Stimulated activated CD4-positive, alpha-beta T cell treated with anti-CD3 and anti-CD28 coated beads, Interleukin-4, amount 100 ng/mL, for 48 hours (primary cell): ENCODE measurements around the gene CDH18.
"Not testable (repeated sequence)": the region's sequence is repeated elsewhere in the genome, so short reads cannot be mapped to it uniquely, and the experiment has no call there.

ENCODE experiments used
- DNase-seq, 2 donors: peaks; one replicate each; pipeline ENCODE4 v3.0.0-alpha.2; 2020; ENCODE audit warnings: low read depth in 2 of 2

Gene CDH18

DNA sequence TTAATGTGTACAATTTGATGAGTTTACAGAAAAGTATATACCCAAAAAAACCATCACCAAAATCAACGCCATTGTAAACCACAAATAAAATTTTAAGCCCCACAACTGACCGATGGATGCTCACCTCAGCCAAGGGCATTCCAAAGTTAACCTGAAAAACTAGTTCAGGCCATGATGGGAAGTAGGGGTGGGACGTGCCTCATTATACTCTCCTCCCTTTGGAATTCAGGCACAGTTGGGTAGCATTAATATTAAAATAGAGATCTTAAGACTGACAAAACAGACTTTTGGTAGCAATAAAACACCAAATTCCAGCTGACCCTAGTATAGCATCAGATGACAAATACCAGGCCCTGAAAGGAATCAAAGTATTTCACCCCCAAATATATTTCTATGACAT lies 129.0 kb downstream of the CDH18 start:
- DNase-seq: no peak

DNA sequence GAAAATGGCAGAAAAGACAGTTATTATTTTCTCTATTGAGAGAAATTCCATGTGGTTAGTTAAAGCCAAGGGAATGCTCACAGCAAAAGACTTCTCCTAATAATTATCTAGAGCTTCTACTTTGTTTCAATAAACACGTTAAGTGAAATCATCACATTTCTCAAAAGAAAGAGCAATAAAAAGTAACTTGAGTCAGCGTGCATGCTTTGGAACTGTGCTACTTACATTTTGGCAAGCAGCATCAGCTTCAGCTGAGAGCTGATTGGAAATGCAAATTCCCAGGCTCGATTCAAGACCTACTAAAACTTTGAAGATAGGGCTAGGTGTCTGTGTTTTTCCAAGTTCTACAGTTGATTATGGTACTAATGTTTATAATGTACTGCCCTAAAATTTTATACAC lies 132.1 kb downstream of the CDH18 start:
- DNase-seq: no peak

DNA sequence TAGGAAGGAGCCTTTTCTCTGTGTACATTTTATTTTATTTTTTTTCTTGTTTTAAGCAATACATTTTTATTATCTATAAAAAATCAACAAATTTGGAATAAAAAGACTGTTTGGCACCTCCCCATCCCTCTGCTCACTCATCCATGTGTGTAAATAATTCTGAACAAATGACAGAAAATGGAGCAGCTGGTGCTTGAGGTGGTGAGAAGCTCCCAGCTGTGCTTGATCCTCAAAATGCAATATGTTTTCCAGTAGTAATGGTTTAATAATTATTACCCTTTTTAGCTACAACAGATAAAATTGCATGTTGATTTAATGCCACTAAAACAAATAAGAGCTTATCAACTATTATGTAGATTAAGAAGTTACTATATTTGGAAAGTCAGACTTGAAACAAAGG lies 132.5 kb downstream of the CDH18 start:
- DNase-seq: no peak

DNA sequence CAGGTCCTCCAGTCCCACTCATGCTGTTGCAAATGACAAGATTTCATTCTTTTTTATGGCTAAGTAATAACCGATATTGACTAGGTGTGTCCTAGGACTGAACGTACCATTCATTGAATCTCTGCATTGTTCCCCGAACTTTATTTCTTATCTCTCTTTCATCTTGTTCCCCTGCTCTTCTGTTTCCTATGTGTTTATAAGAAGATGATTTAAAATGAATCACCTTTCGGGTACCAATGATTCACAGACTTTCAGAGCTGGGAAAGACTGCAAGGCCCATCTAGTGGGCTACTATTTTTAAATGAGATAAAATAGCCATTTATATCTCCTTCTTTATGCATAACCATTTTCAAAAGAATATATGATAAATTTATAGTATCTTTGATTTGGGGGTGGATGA lies 133.0 kb downstream of the CDH18 start:
- no peak for DNase-seq

DNA sequence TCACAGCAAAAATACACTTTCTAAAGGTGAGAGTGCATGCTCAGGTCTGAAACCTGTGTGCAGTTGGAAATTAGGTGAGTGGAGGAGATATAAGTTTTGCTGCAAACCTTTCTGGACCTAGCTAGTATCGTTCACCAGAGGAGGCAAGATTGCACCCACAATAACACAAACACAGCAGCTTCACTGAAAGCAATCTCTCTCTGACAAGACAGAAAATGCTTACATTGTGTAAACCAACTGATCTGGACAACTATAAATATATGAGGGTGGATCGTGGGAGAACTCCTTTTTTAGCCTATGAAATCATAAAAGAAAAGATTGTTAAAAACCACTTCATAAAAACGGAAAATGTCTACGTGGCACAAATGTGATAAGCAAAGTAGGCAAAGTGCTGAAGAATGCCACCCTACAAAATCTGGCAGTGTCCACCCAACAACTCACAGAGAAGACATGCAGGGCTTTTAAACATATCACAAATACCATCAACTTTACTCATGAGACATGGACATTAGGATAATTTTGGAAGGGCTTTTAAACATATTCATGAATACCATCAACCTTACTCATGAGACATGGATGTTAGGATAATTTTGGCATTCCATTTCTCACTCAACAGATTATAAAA lies 134.3 kb downstream of the CDH18 start:
- no peak for DNase-seq

DNA sequence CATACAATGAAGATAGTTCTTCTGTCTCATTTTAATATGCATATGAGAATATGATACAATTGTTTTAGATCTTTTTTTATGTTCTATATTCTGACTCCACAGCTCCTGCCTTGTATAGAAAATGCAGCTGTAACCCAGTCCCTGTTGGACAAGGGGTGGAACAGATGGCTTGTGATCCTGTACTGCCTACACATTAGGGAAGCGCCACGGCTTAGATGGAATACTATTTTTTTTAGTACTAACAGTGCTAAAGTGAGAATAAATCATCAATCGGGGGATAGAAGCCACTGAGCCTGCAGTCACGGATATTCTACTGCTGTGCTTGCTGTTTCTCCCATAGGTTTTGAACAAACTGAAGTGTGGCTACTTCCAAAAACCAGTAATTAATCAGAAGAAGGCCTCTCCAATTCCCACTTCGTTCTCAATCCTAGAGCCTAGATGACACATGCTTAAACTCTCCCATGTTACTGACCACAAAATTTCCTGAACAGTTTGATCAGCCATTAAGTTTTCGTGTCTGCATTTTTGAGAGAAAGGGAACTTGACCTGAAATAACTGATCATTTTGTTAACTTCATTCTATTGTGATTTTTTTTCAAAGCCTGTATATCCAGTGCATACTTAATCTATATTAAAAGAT lies 150.3 kb downstream of the CDH18 start:
- no peak for DNase-seq

DNA sequence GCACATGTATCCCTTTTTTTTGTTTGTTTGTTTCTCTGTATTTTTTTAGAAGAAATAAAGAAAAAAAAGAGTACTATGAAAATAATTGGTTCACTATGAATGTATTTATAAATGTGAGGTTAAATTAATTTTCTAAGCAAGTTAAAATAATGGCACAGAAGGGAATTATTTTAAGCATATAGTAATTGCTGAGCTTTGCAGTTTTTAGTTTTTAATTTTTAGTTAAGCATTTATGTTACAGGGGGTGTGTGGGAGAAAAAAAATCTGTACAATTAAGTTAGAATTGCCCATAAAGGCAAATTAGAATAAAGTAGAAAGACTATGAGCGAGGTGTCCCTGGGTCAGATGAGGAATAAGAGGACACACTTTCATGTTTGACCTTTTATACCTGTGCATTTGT lies 152.6 kb downstream of the CDH18 start:
- DNase-seq: no peak

DNA sequence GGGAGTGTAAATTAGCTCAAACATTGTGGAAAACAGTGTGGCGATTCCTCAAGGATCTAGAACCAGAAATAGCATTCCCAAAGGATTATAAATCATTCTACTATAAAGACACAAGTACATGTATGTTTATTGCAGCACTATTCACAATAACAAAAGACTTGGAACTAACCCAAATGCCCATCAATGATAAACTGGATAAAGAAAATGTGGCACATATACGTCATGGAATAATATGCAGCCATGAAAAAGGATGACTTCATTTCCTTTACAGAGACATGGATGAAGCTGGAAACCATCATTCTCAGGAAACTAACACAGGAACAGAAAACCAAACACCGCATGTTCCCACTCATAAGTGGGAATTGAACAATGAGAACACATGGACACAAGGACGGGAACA lies 175.3 kb downstream of the CDH18 start:
- DNase-seq: not testable (repeated sequence)

DNA sequence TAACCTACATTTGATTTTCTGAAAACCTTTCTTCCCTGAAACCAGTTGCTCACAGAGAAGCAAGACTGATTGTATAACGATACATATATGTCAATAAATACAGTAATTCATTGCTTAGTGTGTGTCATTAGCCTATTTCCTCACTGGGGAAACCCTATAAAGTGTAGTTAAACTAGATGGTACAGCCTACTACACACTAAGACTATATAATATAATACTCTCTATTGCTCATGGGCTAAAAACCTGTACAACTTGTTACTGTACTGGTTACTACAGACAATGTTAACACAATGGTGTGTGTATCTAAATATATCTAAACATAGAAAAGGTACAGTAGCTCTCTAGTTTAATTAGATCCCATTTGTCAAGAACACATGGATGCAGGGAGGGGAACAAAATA lies 181.2 kb downstream of the CDH18 start:
- DNase-seq: no peak

DNA sequence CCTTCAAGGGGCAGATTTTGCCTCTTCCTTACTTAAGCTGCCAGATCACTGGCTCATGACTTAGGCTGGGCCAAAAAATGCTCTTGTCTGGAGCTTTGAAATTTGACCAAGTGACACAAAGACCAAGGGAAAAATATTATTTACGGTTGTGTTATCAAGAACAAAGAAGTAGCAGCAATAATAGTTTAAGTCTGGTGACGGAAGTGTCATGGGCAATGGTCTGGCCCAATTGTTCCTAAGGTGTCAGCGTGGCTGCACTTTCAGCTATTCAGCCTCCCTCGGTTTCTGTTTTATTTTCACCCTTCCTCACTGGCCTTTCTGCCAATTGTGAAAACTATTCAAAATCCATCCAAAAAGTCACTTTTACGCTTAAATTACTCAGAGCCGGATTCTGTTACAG lies 185.3 kb downstream of the CDH18 start:
- no peak for DNase-seq

DNA sequence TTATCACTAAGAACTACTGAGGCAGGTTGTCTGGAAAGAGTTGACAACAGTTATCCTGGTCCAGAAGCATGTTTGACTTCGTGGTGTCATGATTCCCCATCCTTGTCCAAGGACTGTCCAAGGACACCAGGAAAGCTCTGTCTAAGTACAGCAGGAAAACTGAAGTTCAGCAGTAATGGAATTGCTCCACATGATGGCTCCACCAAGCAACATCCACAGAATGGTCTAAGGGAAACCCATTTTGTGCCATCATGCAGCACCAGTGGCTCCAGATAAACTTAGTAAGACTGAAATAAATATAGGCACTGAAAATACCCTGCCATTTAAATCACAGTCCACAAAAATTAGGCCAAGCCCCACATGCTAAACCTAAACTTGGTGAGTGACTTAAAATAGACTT lies 192.8 kb downstream of the CDH18 start:
- no peak for DNase-seq

DNA sequence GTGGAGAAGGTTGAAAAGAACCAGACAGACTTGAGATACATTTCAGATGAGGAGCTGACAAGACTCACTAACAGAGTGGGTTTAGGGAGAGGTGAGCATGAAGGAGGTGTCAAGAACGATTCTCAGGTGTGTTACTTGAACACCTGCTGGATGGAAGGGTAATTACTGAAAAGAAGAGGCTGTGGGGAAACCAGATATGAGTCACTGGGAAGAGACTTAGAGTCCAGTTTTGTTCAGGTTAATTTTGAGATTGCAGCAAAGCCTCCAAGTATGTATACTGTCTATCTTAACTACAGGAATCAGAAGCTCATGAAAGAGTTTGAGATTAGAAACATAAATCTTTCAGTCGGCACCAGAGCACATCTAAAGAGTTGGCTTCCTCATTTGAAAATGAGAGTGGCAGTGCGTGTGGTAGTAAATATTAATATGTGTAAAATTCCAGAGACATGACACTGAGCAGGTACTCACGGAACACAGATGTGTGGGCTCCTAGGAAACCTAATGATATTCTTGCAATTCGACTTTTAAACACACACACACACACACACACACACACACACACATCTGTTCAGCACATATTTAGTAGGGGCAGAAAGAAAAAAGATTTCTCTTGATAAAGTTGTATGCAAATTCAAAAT lies 197.1 kb downstream of the CDH18 start:
- no peak for DNase-seq

DNA sequence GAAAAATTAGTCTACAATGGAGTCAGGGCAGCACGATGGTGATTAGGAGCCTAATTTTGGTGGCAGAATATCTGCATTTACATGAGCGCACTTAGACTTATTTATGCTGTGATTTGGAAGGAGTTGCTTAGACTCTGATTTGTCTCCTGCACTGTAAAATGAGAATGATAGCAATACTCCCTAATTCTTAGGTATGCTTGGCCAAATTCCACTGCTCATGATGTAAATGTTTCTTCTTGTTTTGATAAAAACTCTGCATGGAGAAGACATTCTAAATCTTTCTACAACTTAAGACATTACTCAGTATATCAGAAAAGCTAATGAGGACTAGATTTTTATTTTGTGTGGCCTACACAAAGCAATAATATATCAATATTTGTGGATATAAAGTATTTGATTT lies 205.4 kb downstream of the CDH18 start:
- DNase-seq: no peak

DNA sequence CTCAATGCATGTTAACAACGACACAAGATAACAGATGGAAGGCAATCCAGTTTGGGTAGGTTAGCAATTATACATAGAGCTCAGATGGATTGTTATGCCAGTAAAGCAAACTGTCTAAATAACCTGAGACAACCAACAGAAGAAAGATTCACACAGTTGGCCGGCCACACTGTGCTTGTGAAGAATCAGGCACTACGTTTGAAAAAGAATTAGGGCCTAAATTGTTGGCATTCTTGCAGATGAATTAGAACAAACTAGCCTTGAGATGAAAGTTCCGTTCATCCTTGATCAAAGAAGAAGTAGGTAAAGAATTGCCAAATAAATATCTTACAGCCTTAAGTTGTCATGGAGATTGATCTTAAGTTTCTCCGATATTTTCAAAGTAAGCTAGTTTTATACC lies 210.6 kb downstream of the CDH18 start:
- no peak for DNase-seq

DNA sequence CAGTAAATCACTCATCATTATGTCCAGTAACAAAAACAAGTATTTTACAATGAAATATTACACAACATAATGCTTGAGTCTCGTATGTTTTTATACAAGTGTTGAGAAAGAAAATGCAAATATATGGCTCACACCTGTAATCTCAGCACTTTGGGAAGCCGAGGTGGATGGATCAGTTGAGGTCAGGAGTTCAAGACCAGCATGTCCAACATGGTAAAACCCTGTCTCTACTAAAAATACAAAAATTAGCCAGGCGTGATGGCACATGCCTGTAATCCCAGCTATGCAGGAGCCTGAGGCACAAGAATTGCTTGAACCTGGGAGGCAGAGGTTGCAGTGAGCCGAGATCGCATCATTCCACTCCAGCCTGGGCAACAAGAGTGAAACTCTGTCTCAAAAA lies 211.1 kb downstream of the CDH18 start:
- not testable (repeated sequence) for DNase-seq

DNA sequence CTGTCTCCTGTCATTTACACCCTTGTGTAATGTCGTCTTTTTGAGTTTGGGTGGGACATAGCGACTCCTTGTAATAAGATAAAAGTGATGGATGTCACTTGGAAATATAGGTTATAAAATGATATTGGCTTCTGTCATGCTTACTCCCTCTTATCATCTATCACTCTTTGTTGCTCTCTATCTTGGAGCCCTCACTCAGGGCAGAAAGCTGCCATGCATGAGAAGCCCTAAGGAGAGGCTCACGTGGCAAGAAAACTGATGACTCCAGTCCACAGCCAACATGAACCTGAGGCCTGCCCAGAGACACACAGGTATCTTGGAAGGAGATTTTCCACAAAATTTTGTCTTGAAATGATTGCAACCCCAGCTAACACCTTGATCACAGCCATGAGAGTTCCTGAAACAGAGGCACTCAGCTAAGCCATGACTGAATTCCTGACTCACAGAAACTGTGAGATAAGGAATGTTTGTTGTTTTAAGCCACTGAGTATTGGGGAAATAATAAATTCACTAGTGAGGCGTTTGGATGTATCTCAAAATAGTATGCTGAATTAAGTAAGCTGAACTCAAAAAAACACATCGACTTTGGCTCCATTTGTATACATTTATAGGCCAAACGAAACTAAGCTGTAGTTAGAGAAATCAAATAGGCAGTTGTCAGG lies 216.7 kb downstream of the CDH18 start:
- DNase-seq: no peak

DNA sequence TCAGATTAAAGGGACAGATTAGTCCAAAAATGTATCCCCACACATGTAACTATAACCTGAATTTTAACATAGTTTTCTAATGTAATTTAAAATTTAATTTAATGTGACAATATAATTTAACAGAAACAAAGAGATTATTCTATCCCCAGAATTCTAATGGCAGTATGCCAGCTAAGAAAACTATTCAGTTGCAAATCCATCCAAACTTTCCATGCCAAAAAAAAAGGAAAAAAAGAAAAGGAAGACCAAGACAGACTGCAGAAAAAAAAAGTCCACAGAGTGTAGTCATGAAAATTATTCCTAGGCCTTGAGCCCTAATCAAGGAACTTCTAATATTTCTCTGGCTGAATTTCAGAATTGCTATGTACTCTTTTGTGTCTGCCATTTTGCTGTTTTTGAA lies 217.6 kb downstream of the CDH18 start:
- no peak for DNase-seq

DNA sequence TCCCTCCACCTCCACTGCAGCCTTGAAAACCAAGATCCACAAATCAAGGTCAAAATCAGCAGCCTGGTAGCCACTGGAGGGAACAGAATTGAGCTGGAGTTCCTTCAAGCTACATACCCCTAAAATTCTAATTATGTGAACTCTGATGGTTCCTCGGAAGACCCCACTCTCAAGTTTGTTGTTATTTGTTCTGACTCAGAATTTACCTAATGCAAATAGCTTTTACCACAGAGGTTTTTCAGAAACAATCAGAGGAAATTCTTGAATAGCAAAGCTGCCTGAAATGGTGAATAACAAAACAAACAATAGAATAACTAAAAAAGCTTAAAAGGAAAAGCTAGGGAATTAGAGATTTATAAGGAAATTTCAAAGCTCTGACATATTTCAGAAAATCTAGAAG lies 220.0 kb downstream of the CDH18 start:
- no peak for DNase-seq

DNA sequence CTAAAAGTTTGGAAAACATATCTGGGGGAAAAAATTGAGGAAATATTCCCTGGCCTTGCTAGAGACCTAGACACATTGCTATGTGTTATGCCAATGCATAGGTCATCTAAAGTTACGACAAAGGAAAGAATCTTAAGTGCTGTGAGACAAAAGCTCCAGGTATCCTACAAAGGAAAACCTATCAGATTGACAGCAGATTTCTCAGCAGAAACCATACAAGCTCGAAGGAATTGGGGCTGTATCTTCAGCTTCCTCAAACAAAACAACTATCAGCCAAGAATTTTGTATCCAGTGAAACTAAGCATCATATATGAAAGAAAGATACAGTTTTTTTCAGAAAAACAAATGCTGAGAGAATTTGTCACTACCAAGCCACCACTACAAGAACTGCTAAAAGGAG lies 234.4 kb downstream of the CDH18 start:
- DNase-seq: no peak

DNA sequence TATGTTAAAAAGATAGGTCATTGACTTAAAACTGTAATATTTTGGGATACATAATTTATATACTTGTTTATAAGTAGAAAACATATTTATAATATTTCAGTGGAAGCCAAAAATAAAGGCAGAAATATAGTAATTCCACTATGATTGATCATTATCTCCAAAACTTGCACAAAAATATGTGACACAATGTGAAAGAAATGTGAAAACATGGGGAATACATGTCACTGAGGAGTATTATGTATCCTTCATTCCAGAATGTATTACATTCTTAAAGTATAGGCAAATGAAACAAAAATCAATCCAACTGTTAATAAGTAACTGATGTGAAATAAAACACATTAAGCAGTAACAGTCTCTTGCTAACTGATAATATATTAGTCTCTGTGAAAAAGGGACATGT lies 236.7 kb downstream of the CDH18 start:
- DNase-seq: no peak

DNA sequence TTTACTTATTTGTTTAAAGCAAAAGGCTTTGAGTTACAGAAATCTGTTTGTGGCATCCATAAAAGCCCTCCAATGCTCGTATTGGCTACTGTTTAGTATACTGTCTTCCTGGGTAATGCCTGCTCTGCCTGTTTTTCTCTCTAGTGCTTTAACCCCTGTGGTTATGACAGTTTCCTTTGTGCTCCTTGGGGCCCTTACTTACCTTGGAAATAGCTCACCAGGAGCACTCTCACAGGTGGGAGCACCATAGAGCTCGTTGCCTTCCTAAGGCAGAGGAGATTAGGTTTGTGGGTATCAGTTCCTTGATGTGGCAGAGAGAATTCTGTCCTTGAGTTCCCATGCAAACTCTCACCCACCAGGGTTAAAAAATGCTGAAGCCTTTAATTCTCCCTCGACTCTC lies 242.8 kb downstream of the CDH18 start:
- no peak for DNase-seq

DNA sequence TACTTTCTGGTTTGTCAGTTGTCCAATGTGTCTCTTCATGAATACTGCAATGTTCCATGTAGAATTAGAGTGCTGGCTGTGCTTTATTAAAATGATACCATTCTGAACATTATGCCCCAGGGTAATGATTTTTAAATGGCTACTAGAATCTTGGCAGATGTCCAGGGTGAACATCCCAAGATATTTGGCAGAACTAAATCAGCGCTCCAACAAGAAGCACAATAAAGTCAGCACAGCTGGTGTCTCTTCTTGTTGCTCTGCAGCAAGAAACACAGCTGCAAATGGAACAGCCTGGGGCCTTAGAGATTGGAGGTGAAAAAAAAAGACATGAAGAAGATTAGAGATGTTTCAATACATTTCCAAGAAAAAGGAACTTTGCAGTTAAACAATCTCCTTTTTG lies 248.3 kb downstream of the CDH18 start:
- no peak for DNase-seq

DNA sequence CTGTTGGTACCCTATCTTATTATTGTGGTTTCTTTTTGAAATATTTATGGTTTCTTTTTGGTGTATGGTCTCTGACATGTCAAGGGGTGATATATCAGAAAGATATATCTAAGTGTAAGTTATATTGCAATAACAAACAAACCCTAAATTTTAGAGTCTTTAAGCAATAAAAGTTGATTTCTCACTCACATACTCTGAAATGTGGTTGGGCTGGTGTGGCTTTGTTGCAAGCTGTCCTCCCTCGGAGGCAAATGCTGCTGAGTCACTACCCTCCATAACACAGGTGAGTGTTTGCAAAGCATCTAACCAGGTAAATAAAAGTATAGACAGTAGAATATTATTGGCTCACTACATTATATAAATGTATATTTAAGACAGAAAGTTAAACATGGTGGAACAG lies 253.2 kb downstream of the CDH18 start:
- no peak for DNase-seq
